NAMALWA (cell line): ENCODE results near the gene ACSL5.
"Not testable (repeated sequence)": the region's sequence is repeated elsewhere in the genome, so short reads cannot be mapped to it uniquely, and the experiment has no call there.

Experiments used
- DNase-seq: peaks from one replicate; pipeline ENCODE4 v3.0.0-alpha.2; 2015; ENCODE audit warnings: low spot score

Gene ACSL5

DNA sequence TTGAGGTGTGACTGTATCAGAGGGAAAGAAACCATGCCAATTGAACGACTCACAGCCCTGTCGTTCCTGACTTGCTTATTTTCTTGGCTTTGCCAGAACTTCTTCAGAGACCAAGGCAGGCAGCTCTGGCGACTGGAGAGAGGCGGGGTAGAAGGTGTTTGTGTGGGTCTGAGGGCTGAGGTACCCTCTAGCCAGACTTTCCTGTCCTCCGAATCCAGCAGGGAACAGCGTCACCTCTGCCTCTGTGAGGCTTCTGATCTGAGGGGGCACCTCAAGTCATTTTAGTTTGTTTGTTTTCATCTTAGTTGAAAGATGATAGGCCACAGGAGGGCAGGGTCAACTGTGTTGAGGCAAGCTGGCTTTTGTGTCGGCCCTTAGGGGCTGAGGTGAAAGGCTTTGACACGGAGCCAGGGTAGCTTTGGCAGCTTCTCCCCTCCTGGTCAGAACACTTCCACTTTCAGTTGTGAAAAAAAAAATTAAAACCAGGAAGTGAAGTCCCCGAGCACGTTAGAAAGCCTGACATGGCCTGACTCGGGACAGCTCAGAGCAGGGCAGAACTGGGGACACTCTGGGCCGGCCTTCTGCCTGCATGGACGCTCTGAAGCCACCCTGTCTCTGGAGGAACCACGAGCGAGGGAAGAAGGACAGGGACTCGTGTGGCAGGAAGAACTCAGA, 1.9 kb downstream of the ACSL5 start:
- DNase-seq: peak; percentile 86

DNA sequence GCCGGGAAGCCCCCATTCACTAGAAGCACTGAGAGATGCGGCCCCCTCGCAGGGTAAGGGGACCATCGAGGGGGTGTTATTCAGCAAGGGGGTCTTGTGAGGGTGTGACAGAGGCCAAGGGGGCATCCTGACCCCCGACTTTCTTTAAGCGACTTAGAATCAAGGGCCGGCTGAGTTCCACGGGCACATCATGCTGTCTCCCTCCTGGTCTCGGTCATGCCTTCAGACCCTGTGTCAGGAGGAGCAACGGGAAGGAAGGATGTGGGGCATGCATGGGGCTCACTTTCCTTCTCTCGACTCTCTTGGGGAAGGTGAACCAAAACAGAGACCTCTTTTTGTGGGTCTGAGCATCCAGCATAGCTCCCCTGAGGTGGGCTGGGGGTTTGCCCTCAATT, 2.5 kb downstream of the ACSL5 start:
- peak; percentile 27 for DNase-seq

DNA sequence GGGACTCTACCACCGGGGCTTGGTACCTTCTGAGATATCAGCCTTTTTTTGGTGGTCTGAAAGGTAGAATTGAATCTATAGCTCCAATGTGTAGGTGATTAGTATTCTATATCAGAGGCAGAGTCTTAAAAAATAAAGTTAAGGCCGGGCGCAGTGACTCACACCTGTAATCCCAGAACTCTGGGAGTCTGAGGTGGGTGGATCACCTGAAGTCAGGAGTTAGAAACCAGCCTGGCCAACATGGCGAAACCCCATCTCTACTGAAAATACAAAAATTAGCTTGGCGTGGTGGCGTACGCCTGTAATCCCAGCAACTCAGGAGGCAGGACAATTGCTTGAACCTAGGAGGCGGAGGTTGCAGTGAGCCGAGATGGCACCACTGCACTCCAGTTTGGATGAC, 3.2 kb downstream of the ACSL5 start:
- not testable (repeated sequence) for DNase-seq

GRCh38 chr10:112379635-112380296, 5.8 kb downstream of the ACSL5 start:
- DNase-seq: no peak

- DNase-seq: no peak
These were observed 8.8 kb downstream of the ACSL5 start for GRCh38 chr10:112382515-112383235.

DNA sequence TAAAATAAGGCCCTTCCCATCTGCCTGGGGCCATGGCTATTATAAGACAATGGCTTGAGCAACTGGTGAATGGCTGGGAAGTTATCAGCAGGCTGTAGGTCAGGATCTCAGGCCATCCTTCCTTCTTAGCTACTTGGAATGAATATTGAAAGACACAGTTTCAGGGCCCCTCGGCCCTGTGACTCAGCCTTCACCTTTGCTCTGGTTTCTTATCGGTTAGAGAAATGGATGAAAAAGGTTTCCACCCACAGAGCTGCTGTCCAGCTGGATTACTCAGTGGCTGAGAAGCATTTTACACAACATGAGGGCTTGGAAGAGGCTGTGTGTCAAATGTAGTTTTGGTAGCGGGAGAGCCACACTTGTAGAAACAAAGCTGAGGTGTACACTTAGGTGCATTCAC, 9.4 kb downstream of the ACSL5 start:
- DNase-seq: no peak

- no peak for DNase-seq
These were observed 10.2 kb downstream of the ACSL5 start for GRCh38 chr10:112384141-112384540.

GRCh38 chr10:112385201-112385600, 11.3 kb downstream of the ACSL5 start:
- DNase-seq: no peak

DNA sequence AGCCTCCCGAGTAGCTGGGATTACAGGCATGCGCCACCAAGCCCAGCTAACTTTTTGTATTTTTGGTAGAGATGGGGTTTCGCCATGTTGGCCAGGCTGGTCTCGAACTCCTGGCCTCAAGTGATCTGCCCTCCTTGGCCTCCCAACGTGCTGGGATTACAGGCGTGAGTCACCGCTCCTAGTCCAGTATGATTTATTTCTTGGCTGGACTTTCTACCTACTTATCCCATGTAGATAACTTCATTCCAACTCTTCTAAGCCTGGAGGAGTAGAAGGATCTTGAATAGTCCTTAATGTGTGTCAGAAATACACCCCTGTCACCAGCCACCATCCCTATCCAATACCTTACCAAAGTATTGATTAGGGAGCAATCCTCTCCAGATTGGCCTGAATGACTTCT, 14.1 kb downstream of the ACSL5 start:
- not testable (repeated sequence) for DNase-seq

DNA sequence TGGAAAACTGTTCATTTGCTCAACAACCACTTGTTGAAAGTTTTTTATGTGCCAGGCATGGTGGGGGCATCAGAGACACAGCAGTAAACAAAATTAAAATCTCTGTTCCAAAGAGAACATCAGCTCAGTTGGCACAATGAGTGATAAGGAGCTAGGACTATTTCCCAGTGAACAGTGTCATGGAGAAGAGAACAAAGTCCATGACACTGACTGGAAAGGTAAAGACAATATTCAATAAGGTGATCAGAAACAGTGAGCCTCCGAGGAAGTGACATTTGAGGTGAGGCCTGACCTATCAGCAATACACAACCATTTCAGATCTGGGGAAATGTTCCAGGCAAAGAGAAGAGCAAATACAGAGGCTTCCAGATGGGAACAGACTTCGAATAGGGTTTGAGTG, 14.6 kb downstream of the ACSL5 start:
- no peak for DNase-seq

DNA sequence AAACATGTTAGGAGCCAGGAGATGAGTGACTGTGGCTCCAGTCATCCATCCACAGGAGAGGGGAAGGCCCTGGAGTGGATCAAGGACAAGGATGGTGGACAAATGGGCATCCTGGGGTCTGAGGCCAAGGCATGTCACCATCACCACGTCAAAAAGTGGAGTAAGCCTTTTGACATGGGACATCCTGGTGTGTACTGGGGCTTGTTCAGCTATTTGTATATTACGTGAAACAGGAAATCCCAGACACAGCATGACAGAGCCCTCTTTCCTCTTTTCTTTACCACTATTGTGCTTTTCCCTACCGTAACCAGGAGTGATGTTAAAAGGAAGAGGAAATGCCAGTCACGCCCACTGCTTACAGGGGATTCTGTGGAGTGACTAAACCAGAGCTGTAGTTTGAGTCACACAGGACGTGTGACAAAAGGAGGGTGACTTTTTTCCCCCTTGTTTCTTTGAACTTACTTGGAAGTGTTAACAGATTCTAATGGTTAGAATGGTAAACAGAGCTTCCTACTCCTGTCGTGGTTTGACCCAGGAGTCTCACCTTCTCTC, 15.4 kb downstream of the ACSL5 start:
- DNase-seq: no peak

DNA sequence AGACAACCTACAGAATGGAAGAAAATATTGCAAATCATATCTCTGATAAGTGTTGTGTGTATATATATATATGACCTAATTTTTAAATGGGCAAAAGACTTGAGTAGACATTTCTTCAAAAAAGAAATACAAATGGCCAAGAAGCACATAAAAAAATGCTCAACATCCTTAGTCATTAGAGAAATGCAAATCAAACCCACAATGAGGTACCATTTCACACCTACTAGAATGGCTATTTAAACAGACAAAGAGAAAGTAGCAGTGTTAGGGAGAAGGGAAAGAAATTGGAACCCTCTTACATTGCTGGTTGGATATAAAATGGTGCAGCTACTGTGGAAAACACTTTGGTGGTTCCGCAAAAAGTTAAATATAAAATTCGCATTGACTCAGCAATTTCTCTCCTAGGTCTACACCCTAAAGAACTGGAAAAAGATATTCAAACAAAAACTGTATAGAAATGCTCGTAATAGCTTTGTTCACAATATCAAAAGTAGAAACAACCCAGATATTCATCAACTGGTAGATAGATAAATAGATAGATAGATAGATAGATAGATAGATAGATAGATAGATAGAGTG, 16.3 kb downstream of the ACSL5 start:
- DNase-seq: no peak

GRCh38 chr10:112393341-112393740, 19.4 kb downstream of the ACSL5 start:
- DNase-seq: no peak

DNA sequence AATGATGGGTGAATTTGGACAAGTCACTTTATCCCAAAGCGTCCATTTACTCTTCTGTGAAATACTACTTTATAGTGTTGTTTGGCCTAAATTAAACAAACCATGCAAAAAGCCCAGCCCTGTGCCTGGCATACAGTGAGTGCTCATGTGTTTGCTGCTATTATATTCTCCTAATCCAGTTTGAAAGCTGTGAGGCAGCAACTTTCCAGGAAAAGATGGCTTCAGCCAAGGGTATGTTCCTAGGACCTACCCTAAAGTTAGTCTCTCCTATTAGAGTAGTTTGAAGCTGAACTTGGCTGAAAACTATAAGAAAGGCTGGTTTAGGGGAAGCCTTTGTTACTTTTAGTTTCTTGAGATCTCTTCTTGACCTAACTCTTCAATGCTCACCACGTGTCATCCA, 19.9 kb downstream of the ACSL5 start:
- DNase-seq: no peak

DNA sequence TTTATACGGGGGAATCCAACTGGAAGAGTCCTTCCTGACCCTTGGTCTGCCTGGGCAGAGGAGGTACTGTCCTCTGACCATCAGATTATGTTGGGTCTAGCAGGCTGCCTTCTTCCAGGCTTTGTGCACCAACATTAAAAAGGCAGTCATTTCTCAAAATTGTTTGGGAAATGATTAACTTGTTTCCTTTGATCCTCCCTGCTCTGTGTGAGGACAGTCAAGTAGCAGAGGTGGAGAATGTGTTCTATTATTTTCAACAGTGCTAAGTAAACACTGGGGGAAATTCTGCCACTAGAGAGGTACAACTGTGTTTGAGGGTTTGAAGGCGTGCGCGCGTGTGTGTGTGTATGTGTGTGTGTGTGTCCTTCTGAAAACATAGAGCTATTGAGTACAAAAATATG, 20.6 kb downstream of the ACSL5 start:
- DNase-seq: no peak

DNA sequence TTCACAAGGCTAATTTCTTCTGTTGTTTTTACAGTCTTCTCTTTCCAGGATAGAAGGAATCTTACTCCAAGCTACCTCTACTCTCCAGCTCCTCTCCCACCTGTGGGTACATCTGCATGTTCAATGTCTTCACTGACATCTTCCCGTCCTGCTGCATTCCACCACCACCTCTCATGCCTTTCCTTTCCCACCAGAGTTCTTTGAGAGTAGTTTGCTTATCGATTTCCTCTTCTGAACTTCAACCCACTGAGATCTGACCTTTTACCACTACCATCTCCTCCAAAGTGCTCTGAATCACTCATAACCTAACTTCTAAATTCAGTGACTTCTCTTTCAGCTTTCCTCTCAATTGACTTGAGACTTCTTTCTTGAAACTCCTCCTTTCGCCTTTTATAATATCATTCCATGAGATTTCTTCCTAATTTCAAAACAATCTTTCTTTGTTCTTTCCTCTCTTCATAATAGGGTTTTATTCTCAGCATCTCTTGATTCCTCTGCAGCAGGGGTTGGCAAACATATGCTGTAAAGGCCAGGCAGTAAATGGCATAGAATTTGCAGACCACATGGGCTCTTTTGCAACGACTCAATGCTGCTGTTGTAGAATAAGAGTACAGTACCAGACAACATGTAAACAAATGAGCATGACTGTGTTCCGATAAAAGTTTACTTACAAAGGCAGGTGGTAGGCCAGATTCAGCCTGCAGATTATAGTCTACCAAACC, 22.1 kb downstream of the ACSL5 start:
- DNase-seq: no peak

- no peak for DNase-seq
These were observed 23.7 kb downstream of the ACSL5 start for GRCh38 chr10:112397592-112397991.

- DNase-seq: no peak
These were observed 29.0 kb downstream of the ACSL5 start for GRCh38 chr10:112402917-112403316.

DNA sequence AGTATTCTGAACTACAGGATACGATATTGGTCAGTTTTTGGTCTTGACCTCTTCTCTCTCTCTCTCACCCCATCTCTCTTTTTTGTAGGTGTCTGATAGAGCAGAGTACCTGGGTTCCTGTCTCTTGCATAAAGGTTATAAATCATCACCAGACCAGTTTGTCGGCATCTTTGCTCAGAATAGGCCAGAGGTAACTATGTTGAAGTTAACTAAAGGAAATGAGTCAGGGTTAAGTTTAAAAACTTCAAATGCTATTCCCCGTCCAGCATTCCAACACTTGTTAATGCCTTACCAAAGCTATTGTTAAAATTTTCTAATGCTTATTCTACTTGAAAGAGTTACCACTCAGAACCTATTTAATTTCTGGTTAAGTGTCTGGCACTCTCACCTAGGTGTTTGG, 30.7 kb downstream of the ACSL5 start:
- no peak for DNase-seq

- not testable (repeated sequence) for DNase-seq
These were observed 32.9 kb downstream of the ACSL5 start for GRCh38 chr10:112406806-112407205.

DNA sequence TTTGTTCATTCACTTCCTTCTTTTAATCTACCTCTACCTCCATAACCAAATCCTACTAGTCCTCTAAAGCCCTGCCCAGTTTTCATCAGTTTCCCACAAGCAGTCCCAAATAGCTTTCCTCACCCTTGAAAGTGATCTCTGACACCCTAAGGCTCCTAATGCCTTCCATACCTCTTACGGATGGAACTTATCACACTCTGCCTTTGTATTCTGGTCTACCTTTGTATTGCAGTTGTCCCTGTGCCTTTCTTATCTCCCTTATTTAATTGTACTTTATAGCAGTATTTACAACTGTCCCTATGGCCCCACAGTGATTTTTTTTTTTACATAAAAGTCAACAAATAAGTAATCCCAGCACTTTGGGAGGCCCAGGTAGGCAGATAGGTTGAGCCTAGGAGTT, 33.8 kb downstream of the ACSL5 start:
- DNase-seq: no peak

- no peak for DNase-seq
These were observed 35.4 kb downstream of the ACSL5 start for GRCh38 chr10:112409299-112409698.
